GM12878 (cell line): ENCODE measurements around the gene BRF1. TPM values are rescaled to one million over a fixed set of nuclear protein-coding genes. Genes with fewer than 3 reads are reported as not detected.

Experiments
- BMI1 ChIP-seq: fragments of 450-650 bp; IDR thresholded peaks from 2 replicates; pipeline ENCODE4 v1.6.1; 2016; ENCODE audit warnings: mild to moderate bottlenecking, moderate library complexity, borderline replicate concordance
- CHD1 ChIP-seq: IDR thresholded peaks from 2 replicates; pipeline ENCODE4 v1.6.1; 2012; ENCODE audit warnings: low read depth, low read length, improper control_type of control experiment
- HDGF ChIP-seq: fragments of 450-650 bp; IDR thresholded peaks from 2 replicates; pipeline ENCODE4 v1.6.1; 2016; ENCODE audit warnings: antibody characterized with exemption
- IRF4 ChIP-seq: IDR thresholded peaks from 2 replicates; pipeline ENCODE4 v1.6.1; 2011; ENCODE audit warnings: low read depth, low read length
- LARP7 ChIP-seq: fragments of 450-650 bp; IDR thresholded peaks from 2 replicates; pipeline ENCODE4 v1.6.1; 2017; ENCODE audit warnings: mild to moderate bottlenecking
- MEF2B ChIP-seq: fragments of 450-650 bp; IDR thresholded peaks from 2 replicates; pipeline ENCODE4 v1.6.1; 2018; ENCODE audit warnings: mild to moderate bottlenecking, moderate library complexity; ENCODE audit not compliant: partially characterized antibody, poor library complexity, severe bottlenecking
- NBN ChIP-seq: fragments of 450-650 bp; IDR thresholded peaks from 2 replicates; pipeline ENCODE4 v1.6.1; 2016
- NFYA ChIP-seq: IDR thresholded peaks from 2 replicates; pipeline ENCODE4 v1.6.1; 2011; ENCODE audit warnings: low read depth, mild to moderate bottlenecking, low read length, improper control_type of control experiment, borderline replicate concordance
- PAX8 ChIP-seq: fragments of 450-650 bp; IDR thresholded peaks from 2 replicates; pipeline ENCODE4 v1.6.1; 2017; ENCODE audit warnings: mild to moderate bottlenecking, moderate library complexity
- PRDM15 ChIP-seq: fragments of 450-650 bp; formaldehyde crosslinking; IDR thresholded peaks from 2 replicates; pipeline ENCODE4 v1.4.0; 2020; ENCODE audit warnings: mild to moderate bottlenecking, moderate library complexity
- RELA ChIP-seq: fragments of 450-650 bp; IDR thresholded peaks from 2 replicates; pipeline ENCODE4 v1.8.0; 2014; ENCODE audit warnings: borderline replicate concordance; ENCODE audit not compliant: partially characterized antibody
- SMAD1 ChIP-seq: fragments of 450-650 bp; IDR thresholded peaks from 2 replicates; pipeline ENCODE4 v1.6.1; 2018; ENCODE audit warnings: mild to moderate bottlenecking, low read depth; ENCODE audit not compliant: partially characterized antibody
- USF1 ChIP-seq: IDR thresholded peaks from 2 replicates; pipeline ENCODE4 v1.6.1; 2011; ENCODE audit warnings: borderline replicate concordance, low read depth, mild to moderate bottlenecking, moderate library complexity, mixed read lengths, low read length; ENCODE audit not compliant: insufficient read depth; ENCODE audit errors: extremely low read length
- polyA plus RNA-seq, 11 experiments: library from polyadenylated mRNA; depleted of rRNA in 4 of 11; unstranded in 6 of 11; stranded (reverse) in 5 of 11; fragments of >200 nt; fragmentation: Nextera tagmentation in 4 of 11; fragmentation: Illumina TruSeq in 1 of 11; extraction: Ambion mirVana in 4 of 11; extraction: Trizol in 1 of 11; gene quantifications; 1 replicate in 1 of 11; 2 replicates in 10 of 11; pipeline versions ENCODE4 v1.2.1 to v1.2.3, GENCODE V29; 2011 to 2016; ENCODE audit warnings: inconsistent platforms in 2 of 11, missing spikeins in 2 of 11, low read depth in 1 of 11
- total RNA-seq, 4 experiments: library from RNA; depleted of rRNA in 3 of 4; stranded (reverse); fragments of >200 nt in 3 of 4; fragmentation: Illumina TruSeq in 1 of 4; extraction: Trizol in 1 of 4; gene quantifications; 2 replicates each; pipeline versions ENCODE4 v1.2.1 to v1.2.3, GENCODE V29; 2013 to 2021
- TF ChIP-seq, protein P1 (sequence below): fragments of 450-650 bp; IDR thresholded peaks from 2 replicates; pipeline ENCODE4 v1.6.1; 2018; ENCODE audit warnings: borderline replicate concordance, mild to moderate bottlenecking; ENCODE audit not compliant: partially characterized antibody

BRF1 gene
- total and polyA plus RNA-seq, 10 of the 15 experiments (the other 5 are each of a cell fraction or from before 2014, with no cell fraction given): 0.21 to 33.5 (median 10.7) TPM

DNA sequence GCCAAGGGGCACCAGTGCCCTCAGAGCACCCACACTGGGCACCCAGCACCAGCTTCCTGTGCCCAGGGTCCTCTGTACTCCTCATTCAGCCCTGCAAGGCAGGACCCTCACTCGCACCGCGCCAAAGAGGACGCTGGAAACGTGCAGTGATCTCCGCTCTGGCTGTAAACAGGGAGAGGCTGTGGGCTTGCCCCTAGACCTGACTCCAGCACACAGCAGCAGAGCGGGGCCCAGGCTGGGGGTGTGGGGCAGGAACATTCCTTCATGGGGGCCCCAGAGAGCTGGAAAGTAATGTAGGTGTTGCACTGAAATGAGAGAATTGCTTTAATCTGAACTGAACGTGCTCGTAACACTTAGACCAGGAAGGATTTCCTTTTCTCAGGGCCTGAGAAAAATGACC, 5.0 kb upstream of the BRF1 start (continued):
- TF ChIP-seq, protein P1, sequence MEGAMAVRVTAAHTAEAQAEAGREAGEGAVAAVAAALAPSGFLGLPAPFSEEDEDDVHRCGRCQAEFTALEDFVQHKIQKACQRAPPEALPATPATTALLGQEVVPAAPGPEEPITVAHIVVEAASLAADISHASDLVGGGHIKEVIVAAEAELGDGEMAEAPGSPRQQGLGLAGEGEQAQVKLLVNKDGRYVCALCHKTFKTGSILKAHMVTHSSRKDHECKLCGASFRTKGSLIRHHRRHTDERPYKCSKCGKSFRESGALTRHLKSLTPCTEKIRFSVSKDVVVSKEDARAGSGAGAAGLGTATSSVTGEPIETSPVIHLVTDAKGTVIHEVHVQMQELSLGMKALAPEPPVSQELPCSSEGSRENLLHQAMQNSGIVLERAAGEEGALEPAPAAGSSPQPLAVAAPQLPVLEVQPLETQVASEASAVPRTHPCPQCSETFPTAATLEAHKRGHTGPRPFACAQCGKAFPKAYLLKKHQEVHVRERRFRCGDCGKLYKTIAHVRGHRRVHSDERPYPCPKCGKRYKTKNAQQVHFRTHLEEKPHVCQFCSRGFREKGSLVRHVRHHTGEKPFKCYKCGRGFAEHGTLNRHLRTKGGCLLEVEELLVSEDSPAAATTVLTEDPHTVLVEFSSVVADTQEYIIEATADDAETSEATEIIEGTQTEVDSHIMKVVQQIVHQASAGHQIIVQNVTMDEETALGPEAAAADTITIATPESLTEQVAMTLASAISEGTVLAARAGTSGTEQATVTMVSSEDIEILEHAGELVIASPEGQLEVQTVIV: no peak
- TF ChIP-seq PRDM15 (CRISPR knock-in tag) (no peak), NBN (no peak), MEF2B (no peak), USF1 (no peak), LARP7 (no peak), CHD1 (no peak), IRF4 (no peak), SMAD1 (no peak), RELA (no peak), NFYA (no peak), BMI1 (no peak), HDGF (no peak), PAX8 (no peak)
